ENCODE measurements around the gene TPP2.

TPP2 gene

DNA sequence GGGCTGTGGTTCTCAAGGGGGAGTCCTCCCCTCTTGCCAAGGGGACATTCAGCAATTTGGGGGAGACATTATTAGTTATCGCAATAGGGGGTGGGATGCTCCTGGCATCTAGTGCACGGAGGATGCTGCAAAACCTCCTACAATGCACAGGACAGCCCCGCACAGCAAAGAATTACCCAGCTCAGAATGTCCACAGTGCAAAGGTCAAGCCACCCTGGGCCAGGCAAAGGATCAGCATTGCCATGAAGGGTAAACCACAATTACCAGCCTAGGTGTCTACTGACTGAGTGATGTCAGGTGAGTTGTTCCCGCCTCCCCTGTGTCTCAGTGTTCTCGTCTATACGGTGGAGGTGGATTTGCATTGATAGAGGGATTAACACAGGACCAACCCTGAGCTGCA is 100.5 kb downstream of the TPP2 start:
- no peak for DNase-seq

- DNase-seq = no peak
Measured at GRCh38 chr13:102697929-102698648, 101.3 kb downstream of the TPP2 start.

- DNase-seq = no peak
Measured at GRCh38 chr13:102698649-102698980, 101.8 kb downstream of the TPP2 start.

GRCh38 chr13:102699504-102699903 is 102.7 kb downstream of the TPP2 start:
- DNase-seq = no peak

DNA sequence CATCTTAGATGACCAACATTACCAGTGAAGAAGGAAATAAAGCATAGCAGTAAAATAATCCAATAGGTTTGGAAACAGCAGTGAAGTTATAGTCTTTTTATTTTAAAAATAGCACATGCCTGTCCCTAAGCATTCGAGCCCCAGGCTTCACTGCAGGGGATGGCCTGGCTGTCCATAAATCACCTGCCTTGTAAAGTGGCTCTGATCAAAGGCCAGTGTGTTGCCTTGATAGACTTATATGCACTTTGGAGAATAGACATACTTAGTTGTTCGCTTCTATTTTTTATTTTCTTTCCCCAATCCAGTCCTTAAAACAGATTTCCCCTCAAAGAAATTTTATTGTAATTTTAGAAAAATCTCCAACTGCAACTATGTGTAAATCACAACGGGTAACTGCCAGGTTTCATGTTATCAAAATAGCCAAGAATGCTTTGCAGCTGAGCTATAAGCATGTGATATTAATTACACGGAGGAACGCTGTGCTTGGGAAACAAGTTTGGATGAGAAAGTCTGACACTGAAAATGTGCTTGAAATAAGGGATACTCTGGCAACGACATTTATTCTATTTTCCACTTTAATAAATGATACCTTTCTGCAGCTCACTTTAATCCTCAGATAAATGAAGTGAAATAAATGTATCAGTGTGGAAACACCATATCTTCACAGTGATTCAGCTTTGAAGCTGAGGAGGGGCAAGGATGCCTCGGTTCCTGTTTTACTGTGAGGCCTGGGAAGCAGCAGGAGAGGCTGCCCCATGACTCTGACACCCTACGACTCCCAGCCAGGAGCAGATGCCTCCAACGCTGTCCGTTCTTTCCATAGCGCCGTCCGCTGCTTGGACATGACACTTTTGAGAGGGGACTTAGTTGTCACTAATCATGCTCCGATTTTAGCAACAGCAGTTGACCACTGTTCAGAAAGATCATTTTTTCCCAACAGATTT is 103.6 kb downstream of the TPP2 start:
- no peak for DNase-seq

DNA sequence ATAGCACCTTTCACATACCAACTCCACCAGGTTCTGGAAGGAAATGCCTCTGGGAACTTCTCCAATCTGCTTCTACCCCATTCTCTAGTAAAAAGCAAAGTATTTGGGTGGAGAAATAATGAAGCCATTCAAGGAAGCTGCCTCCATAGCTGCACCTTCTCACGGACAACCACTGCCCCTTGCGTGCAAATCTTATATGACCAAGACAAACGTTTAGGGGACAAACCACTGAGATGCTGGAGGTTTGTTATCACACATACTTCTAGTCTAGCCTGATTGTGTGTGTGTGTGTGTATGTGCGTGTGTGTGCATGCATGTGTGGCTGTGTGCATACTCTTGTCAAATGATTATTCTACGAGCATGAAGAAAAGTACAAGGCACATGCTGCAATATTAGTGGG is 104.5 kb downstream of the TPP2 start:
- DNase-seq = no peak

DNA sequence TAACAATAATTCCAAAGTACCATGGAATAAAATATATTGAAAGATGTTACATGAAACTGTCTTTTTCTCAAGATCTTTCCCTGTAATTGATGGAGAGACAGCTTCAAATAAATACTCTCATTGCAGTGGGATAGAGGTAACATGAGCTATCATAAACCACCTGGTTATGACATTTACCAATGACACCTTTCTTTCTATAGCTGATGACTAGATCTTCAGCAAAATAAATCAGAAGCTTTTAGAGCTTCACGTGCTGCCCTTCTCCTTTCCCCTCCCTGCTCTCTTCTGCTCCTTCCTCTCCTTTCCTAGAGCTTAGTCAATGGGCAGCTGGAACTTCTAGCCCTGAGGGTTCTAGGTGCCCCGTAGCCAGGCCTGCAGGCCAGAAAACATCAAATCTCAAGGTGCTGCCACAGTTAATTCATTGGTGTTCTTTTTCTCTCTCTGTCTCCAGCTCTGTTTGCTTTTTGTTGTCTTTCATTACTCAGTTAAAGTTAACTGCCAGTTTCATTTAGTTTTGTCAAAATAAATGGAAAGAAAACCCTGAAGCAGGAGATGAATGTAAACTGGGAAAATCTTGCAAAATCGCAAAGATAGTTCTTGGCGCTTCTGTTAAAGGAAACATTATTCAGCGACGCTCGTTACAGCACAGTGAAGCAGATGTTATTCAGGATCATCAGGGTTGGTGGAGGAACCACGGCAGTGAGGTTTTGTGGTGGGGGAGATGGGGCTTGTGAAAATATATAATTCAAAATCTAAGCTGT is 106.4 kb downstream of the TPP2 start:
- DNase-seq = no peak

- no peak for DNase-seq
Measured at GRCh38 chr13:102703726-102704035, 106.9 kb downstream of the TPP2 start.

DNA sequence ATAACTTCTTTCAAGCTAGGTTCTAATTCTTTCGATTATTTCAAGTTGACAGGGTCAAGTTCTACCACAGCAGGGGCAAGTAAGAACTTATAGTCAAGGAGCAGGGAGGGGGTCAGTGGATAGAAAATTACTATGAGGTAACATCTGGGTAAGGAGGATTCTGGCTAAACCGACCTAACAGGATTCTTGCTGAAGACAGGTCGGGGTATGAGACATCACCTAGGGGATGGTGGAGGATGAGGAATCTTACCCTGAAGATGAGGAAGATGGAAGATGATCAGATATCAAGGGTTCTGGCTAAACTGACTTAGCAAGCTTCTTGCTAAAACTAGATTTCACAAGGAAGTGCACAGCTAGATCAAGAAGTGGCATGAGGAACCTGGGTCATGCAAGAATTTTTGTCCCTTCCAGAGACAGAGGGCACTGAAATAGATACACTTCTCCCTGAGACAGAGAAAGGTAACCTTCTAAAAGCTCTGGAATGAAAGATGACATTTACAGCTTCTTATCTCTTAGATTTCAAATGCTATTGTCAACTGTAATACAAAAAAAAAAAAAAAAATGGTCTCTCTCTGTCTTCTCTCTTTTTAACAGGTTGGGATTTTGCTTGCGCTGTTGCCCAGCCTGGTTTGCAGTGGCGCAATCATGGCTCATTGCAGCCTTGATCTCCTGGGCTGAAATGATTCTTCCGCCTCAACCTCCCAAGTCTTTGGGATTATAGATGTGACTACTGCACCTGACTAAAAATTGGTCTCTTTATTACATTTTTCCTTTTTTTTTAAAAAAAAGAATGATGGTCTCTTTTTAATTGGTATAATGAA is 107.7 kb downstream of the TPP2 start:
- no peak for DNase-seq

DNA sequence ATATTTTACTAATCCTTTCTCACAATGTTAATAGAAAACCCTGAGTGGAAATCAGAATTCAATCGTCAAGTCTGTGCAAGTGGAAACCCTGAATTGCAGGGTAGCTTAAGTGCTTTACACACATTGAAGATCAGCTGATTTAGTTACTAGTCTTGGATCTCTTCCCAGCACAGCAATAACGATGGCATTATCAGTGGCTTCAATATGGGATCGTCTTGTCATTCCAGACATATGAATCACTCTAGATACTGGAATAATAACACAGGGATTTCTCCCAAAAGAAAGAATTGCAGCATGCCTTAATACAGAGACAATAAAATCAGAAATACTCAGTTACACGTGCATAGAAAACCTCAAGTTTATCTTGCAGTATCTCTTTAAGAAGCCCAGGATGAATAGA is 110.7 kb downstream of the TPP2 start:
- DNase-seq = peak in 1 of 2 experiments; percentile 21

DNA sequence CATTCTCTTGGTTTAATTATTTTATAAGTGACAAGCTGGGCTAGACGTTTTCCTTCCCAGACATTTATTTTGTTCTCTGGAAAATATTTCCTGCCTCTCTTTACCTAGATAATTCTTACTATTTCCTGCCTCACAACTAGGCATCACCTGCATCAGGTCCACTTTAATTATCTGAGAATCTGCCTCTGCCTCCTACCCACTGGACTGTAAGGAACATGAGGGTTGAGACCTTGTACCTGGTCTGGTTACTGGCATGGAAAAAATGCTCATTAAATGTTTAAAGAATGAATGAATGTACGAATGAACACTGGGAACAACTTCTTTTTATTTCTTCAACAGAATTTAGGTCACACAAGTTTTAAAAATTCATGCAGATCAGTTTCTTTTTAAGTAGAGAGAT is 111.4 kb downstream of the TPP2 start:
- DNase-seq = no peak

GRCh38 chr13:102708991-102709390 is 112.2 kb downstream of the TPP2 start:
- DNase-seq = no peak

DNA sequence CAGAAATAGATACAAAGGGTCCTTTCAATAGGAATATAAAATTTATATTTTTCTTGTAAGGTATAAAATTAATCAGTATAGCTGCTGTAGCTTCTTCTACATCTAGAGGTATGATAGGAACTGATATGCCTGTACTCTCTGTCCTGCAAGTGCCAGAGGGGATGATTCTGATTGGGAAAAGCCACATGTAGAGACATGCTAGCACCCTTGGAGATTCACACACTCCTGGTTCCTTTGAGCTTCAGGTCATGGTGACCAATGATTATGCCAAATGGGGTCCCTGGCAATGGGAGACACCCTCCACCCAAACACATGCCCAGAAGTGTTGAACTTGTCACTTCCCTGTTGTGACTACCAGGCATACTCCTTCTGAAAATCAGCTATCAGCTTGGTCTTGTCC is 112.8 kb downstream of the TPP2 start:
- DNase-seq = no peak

DNA sequence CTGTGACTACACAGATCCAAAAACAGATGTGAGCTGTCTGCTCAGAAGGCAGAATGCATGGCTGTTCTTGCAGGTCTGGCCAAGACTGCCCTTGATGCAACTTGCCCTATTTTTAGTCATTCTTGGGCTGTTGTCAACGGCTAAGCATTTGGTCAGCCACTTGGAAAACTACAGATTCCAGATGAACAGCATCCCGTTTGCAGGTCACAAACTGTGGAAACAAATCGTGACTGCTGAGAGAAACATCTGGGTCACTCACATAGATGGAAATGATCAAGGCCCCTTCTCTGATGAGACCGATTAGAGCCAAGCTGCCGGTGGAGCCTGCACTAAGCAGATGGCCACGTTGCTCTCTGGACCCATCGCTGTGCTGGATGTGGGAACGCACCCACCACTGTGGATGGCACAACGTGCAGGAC is 113.5 kb downstream of the TPP2 start:
- DNase-seq = no peak

DNA sequence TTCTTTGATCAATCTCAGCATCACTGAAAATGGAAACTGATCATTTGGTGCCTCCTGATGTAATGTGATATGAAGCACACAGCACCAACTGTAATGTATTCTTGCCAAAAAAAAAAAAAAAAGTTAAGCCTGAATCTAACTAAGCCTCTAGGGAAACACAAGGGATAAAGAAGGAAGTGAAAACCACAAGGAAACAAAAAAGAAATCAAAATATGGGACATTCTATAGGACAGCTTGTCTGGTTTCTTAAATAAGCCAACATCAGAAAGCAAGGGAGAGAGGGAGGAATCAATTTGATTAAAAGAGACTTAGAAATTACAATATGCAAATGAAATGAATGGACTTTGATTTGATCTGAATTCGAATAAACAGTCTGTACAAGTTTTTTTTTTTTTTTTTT is 118.7 kb downstream of the TPP2 start:
- DNase-seq = no peak

DNA sequence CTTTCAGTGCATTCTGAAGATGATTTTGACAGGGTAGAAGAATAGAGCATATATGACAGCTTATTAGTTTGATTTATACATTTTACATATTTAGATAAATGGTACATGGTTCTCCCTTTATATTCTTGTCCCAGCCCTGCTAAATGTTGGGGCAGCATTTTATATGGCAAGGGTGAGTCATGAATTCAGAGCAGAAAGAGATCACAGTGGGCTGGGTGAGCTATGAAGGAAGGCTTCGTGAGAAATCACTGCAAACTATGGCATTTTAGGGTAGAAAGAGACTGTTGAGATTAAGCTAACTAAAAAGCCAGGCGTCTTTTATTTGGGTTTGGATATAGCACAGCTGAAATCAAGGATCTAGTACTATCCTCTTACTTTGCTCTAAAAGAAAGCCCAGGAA is 122.0 kb downstream of the TPP2 start:
- DNase-seq = no peak

DNA sequence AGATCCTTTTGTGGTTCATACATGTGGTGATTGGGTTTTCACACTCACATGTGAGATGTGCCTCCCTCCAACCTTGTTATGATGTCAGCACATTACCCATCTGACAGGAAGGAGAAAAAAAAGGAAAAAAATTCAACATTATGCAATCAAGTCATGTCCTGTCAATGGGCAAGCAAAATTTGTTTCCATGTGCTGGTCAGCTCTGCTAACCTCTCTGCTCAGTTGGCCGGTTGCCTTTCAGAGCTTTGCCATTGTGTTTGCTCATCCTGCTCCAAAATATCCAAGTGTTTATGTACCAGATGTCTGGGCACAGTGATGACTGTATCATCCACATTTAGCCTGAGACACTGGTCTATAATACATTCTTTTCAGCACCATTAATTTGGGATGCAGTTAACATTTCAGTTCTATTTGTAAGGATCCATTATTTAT is 125.0 kb downstream of the TPP2 start:
- no peak for DNase-seq

DNA sequence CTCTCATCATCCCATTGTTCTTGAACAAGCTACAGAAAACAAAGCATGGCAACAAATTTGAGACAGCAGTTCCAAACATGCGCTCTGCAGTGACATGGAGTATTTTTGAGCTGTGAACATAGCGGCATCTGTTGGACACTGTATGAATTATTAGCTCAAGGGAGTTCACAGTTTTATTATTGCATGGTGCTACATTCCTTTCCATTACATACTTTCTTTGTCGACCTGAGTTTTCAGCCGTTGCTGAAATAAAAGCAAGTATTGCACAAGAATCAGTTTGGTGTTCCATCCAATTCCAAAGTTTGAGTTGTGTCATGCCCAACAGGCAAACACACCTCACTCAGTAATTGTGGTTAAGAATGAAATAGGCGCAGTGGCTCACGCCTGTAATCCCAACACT is 128.1 kb downstream of the TPP2 start:
- DNase-seq = peak; percentile 32 to 35

DNA sequence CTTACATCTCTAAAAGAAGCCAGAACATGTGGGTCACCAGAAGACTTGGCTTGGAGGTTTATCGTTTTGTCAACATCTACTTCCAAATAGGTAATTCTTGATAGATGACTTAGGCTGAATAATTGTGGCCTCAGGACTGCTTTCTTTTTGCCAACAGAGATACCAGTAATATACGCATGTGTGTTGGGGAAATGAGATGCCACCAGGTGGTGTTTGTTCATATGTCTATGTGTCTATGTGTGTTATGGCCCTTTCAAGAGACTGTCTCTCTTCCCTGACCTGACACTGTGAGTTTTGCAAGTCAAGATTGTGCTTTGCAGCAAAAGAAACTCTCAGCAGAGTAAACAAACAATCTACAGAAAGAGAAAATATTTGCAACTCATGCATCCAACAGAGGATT is 129.6 kb downstream of the TPP2 start:
- peak; percentile 35 to 40 for DNase-seq

Data from SHP77 (cell line).